Measurements from ENCODE around the gene CLEC3B. TPM values are rescaled to one million over a fixed set of nuclear protein-coding genes. Genes with fewer than 3 reads are reported as not detected.

Gene CLEC3B
- total and polyA plus RNA-seq, 2 donors (not counting 3 experiments of a cell fraction or from before 2014, with no cell fraction given) = 1.8 TPM; not detected in 1

- Histone ChIP-seq H3K27ac (ENCODE audit: insufficient read depth, low read depth, low read length) (no peak overlapping the region), H3K27me3 (ENCODE audit: control insufficient read depth in 2 of 2, insufficient read depth in 2 of 2, low read length in 2 of 2) (no peaks in the 10 kb centered on the region), H3K4me2 (ENCODE audit: insufficient read depth, low read length) (no peak overlapping the region), H3K36me3 (ENCODE audit: control insufficient read depth in 2 of 2, extremely low read depth in 1 of 2, insufficient read depth in 2 of 2, low read length in 2 of 2) (no peaks in the 10 kb centered on the region), H3K9me3 (replicated peaks; ENCODE audit: control insufficient read depth, insufficient read depth, low read length) (no peaks in the 10 kb centered on the region), H3K9ac (replicated peaks; ENCODE audit: extremely low read depth, insufficient read depth, low read length) (no peak overlapping the region), H3K79me2 (ENCODE audit: control insufficient read depth, insufficient read depth, low read length) (no peaks in the 10 kb centered on the region), H3K4me3 (replicated peaks in 1 of 3; ENCODE audit: insufficient read depth in 1 of 3, low read depth in 1 of 3, low read length in 3 of 3) (no peak overlapping the region), H4K20me1 (replicated peaks; ENCODE audit: control insufficient read depth, extremely low read depth, insufficient read depth, low read length) (no peaks in the 10 kb centered on the region), H2AFZ (ENCODE audit: low read depth, low read length) (no peak overlapping the region), H3K9me1 (replicated peaks; ENCODE audit: control insufficient read depth, extremely low read depth, insufficient read depth, low read length) (no peaks in the 10 kb centered on the region), H3K4me1 (ENCODE audit: control insufficient read depth, extremely low read depth, insufficient read depth, low read length) (peaks cover 3% of the 10 kb centered on the region)
- no TSS peak for BruUV-seq (replicated peaks)
- DNase-seq (ENCODE audit: low read depth, low spot score) (no peak), FAIRE-seq (no peak)
- intact Hi-C loops (cut with micrococcal nuclease) (no loop called here), dilution Hi-C loops (cut with MboI; ENCODE audit: extremely low pct_ligation_motif_present, low sequenced_read_pairs) (no loop called here)
- ChIA-PET POLR2A (no interaction called here), CTCF (interaction anchor here (0.8 to 6.5 kb wide), 3 partner anchors 10 to 154 kb away, joined by 3 to 42 read pairs (median 19); no protein-coding TSS in a partner anchor)
- TF ChIP-seq MAX (IDR thresholded peaks at IDR 0.05; ENCODE audit: insufficient read depth, insufficient read length) (no peak), FOS (IDR thresholded peaks at IDR 0.05; ENCODE audit: borderline replicate concordance, insufficient read depth, low read length) (no peak), GATA2 (IDR thresholded peaks at IDR 0.05; ENCODE audit: insufficient read depth, insufficient read length, low read depth, low read length) (no peak), JUN (IDR thresholded peaks at IDR 0.05; ENCODE audit: borderline replicate concordance, insufficient read depth, insufficient read length, low read depth) (no peak), POLR2AphosphoS5 (IDR thresholded peaks at IDR 0.05; ENCODE audit: insufficient read depth, low read depth, low read length) (no peak), EZH2 (IDR thresholded peaks at IDR 0.05; ENCODE audit: borderline replicate concordance, low read depth, low read length, severe bottlenecking) (no peak), MYC (IDR thresholded peaks at IDR 0.05; ENCODE audit: low read depth, low read length) (no peak), POLR2A (IDR thresholded peaks at IDR 0.05; ENCODE audit: low read depth, low read length) (no peak)
Measured at GRCh38 chr3:45056608-45057301, 30.7 kb downstream of the CLEC3B start.
